HEK293T (cell line): ENCODE results near the gene FKBP5.

Experiments
- CTBP1 ChIP-seq: fragments of 450-650 bp; IDR thresholded peaks from 2 replicates; pipeline ENCODE4 v1.6.1; 2016; ENCODE audit warnings: borderline replicate concordance
- ELF4 ChIP-seq: fragments of 450-650 bp; IDR thresholded peaks from 2 replicates; pipeline ENCODE4 v1.6.1; 2017; ENCODE audit warnings: antibody characterized with exemption
- FOXA1 ChIP-seq: fragments of 450-650 bp; IDR thresholded peaks from 2 replicates; pipeline ENCODE4 v1.6.1; 2016; ENCODE audit warnings: mild to moderate bottlenecking
- FOXM1 ChIP-seq: fragments of 450-650 bp; IDR thresholded peaks from 2 replicates; pipeline ENCODE4 v1.6.1; 2017; ENCODE audit warnings: mild to moderate bottlenecking, borderline replicate concordance
- HDGF ChIP-seq: fragments of 450-650 bp; IDR thresholded peaks from 2 replicates; pipeline ENCODE4 v1.6.1; 2017; ENCODE audit warnings: antibody characterized with exemption, borderline replicate concordance
- LEF1 ChIP-seq: fragments of 450-650 bp; IDR thresholded peaks from 2 replicates; pipeline ENCODE4 v1.6.1; 2017; ENCODE audit warnings: mild to moderate bottlenecking, borderline replicate concordance
- SP1 ChIP-seq: fragments of 450-650 bp; IDR thresholded peaks from 2 replicates; pipeline ENCODE4 v1.6.1; 2017

GRCh38 chr6:35626401-35626800 lies 62.3 kb downstream of the FKBP5 start:
- TF ChIP-seq ELF4 = no peak
- no peak for TF ChIP-seq CTBP1
- no peak for TF ChIP-seq FOXM1
- TF ChIP-seq HDGF = no peak
- no peak for TF ChIP-seq FOXA1
- TF ChIP-seq LEF1 = no peak
- TF ChIP-seq SP1 = no peak
